Fibroblast of lung (primary cell): ENCODE data around the gene GDI2. TPM values are rescaled to one million over a fixed set of nuclear protein-coding genes. Genes with fewer than 3 reads are reported as not detected.

Experiments used
- DNase-seq, 2 donors: peaks; one replicate each; pipeline versions ENCODE4 v3.0.0 to v3.0.0-alpha.2; 2010; ENCODE audit warnings: low read depth in 2 of 2
- H2AFZ ChIP-seq: 2 replicates; pipeline ENCODE4 v1.5.1; 2012; ENCODE audit warnings: low read length, control low read depth, inconsistent platforms
- H3K27ac ChIP-seq: 2 replicates; pipeline ENCODE4 v1.5.1; 2011; ENCODE audit warnings: low read length, control low read depth; ENCODE audit not compliant: insufficient read depth
- H3K27me3 ChIP-seq: 2 replicates; pipeline ENCODE4 v1.5.1; 2011; ENCODE audit warnings: mild to moderate bottlenecking, low read length; ENCODE audit not compliant: control insufficient read depth, insufficient read depth
- H3K36me3 ChIP-seq: 2 replicates; pipeline ENCODE4 v1.5.1; 2011; ENCODE audit warnings: low read length; ENCODE audit not compliant: control insufficient read depth, insufficient read depth
- H3K4me1 ChIP-seq: 2 replicates; pipeline ENCODE4 v1.5.1; 2011; ENCODE audit warnings: low read length; ENCODE audit not compliant: control insufficient read depth, insufficient read depth; ENCODE audit errors: extremely low read depth
- H3K4me2 ChIP-seq: 2 replicates; pipeline ENCODE4 v1.5.1; 2011; ENCODE audit warnings: low read length, control low read depth; ENCODE audit not compliant: insufficient read depth; ENCODE audit errors: extremely low read depth
- H3K4me3 ChIP-seq, 4 experiments: fragments of 200-600 bp in 1 of 4; sonication (generic) in 1 of 4; replicated peaks in 1 of 4; 2 replicates each; pipeline ENCODE4 v1.5.1; 2011 to 2016; ENCODE audit warnings: low read length in 4 of 4, low read depth in 3 of 4, mild to moderate bottlenecking in 3 of 4, control low read depth in 2 of 4, inconsistent platforms in 1 of 4, mixed read lengths in 1 of 4; ENCODE audit not compliant: insufficient read depth in 1 of 4; ENCODE audit errors: control extremely low read depth in 1 of 4
- H3K79me2 ChIP-seq: 2 replicates; pipeline ENCODE4 v1.5.1; 2012; ENCODE audit warnings: mild to moderate bottlenecking, low read length, inconsistent platforms; ENCODE audit not compliant: control insufficient read depth, insufficient read depth
- H3K9ac ChIP-seq: 2 replicates; pipeline ENCODE4 v1.5.1; 2011; ENCODE audit warnings: mild to moderate bottlenecking, low read length, control low read depth; ENCODE audit not compliant: insufficient read depth
- H3K9me3 ChIP-seq: 2 replicates; pipeline ENCODE4 v1.5.1; 2012; ENCODE audit warnings: low read depth, low read length; ENCODE audit not compliant: control insufficient read depth, insufficient read depth
- H4K20me1 ChIP-seq: 2 replicates; pipeline ENCODE4 v1.5.1; 2011; ENCODE audit warnings: low read length; ENCODE audit not compliant: control insufficient read depth, insufficient read depth; ENCODE audit errors: extremely low read depth
- EZH2 ChIP-seq: IDR thresholded peaks from 2 replicates; pipeline ENCODE4 v1.5.1; 2012; ENCODE audit warnings: low read length, control low read depth, mild to moderate bottlenecking; ENCODE audit errors: missing control alignments
- polyA plus RNA-seq, 2 donors: library from polyadenylated mRNA; depleted of rRNA in 1 of 2; stranded (reverse) in 1 of 2; unstranded in 1 of 2; fragments of >200 nt; gene quantifications; 2 replicates each; pipeline ENCODE4 v1.2.1, GENCODE V29; 2011 to 2012; ENCODE audit warnings: missing spikeins in 1 of 2
- total RNA-seq: library from RNA; depleted of rRNA; stranded (reverse); fragments of >200 nt; gene quantifications from 2 replicates; pipeline ENCODE4 v1.2.1, GENCODE V29; 2014
- TF ChIP-seq, protein P1 (sequence below), 2 donors: IDR thresholded peaks in 1 of 2; conservative IDR thresholded peaks in 1 of 2; 1 replicate in 1 of 2; 2 replicates in 1 of 2; pipeline ENCODE4 v1.5.1; 2011 to 2012; ENCODE audit warnings: low read length in 2 of 2, control low read depth in 1 of 2, inconsistent platforms in 1 of 2, low read depth in 1 of 2, mild to moderate bottlenecking in 1 of 2

Gene GDI2
- total and polyA plus RNA-seq, 2 donors (not counting 1 experiment from before 2014, with no cell fraction given): 287 to 483 TPM

DNA sequence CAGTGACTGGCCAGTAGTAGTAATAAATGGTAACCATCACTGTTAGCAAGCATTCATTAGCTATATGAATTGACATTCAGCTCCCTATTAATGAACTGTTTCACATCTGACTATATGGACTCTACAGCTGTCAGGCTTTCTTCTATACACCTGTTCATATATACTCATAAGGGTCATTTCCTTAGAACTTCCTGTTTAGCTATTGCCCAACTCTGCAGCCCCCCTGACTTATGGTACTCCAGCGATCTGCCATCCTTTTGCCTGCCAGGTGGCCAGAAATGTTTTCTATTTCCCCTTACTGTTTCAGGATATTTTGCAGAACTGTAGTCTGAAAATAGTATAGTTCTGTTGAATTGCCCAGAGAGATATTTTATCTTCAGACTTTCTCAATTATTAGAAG lies 72.0 kb downstream of the GDI2 start:
- H3K4me3 ChIP-seq: no peak overlapping the region
- H3K9me3 ChIP-seq: no peaks in the 10 kb centered on the region
- no peak overlapping the region for H3K4me2 ChIP-seq
- H3K9ac ChIP-seq: no peak overlapping the region
- no peak overlapping the region for H2AFZ ChIP-seq
- no peaks in the 10 kb centered on the region for H3K4me1 ChIP-seq
- H3K27me3 ChIP-seq: no peaks in the 10 kb centered on the region
- H3K79me2 ChIP-seq: no peaks in the 10 kb centered on the region
- TF ChIP-seq, protein P1, sequence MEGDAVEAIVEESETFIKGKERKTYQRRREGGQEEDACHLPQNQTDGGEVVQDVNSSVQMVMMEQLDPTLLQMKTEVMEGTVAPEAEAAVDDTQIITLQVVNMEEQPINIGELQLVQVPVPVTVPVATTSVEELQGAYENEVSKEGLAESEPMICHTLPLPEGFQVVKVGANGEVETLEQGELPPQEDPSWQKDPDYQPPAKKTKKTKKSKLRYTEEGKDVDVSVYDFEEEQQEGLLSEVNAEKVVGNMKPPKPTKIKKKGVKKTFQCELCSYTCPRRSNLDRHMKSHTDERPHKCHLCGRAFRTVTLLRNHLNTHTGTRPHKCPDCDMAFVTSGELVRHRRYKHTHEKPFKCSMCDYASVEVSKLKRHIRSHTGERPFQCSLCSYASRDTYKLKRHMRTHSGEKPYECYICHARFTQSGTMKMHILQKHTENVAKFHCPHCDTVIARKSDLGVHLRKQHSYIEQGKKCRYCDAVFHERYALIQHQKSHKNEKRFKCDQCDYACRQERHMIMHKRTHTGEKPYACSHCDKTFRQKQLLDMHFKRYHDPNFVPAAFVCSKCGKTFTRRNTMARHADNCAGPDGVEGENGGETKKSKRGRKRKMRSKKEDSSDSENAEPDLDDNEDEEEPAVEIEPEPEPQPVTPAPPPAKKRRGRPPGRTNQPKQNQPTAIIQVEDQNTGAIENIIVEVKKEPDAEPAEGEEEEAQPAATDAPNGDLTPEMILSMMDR (conservative IDR thresholded peaks at IDR 0.05 in 1 of 2, IDR thresholded peaks at IDR 0.05 in 1 of 2; ENCODE audit: low read depth in 1 of 2, low read length in 2 of 2): no peak
- no peak for TF ChIP-seq EZH2
- H3K27ac ChIP-seq: no peak overlapping the region
- no peak for DNase-seq
- peaks cover 7% of the 10 kb centered on the region for H3K36me3 ChIP-seq
- H4K20me1 ChIP-seq: no peaks in the 10 kb centered on the region

DNA sequence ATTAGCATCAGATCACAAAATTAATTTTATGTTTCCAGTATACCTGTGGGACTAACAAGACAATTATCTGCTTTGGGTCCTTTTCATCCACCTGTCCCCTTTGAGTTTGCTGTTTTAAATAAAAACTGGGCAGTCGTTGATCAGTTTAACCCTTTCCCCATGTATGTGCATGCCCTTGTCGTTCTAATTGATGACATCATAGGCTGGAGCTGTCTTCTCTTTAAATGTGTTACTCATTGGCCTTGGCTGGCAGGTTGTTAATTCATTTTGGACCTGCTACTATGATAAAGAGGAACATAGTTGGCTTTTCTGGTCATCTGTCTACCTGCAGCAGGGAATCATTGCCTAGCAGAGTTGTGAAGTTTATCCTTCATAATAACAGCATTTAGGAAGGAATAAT lies 74.8 kb downstream of the GDI2 start:
- TF ChIP-seq, protein P1 (conservative IDR thresholded peaks at IDR 0.05 in 1 of 2, IDR thresholded peaks at IDR 0.05 in 1 of 2; ENCODE audit: low read depth in 1 of 2, low read length in 2 of 2): no peak
- no peak for TF ChIP-seq EZH2
- Histone ChIP-seq H3K9ac (no peak overlapping the region), H3K4me3 (no peak overlapping the region), H3K36me3 (peaks cover 2% of the 10 kb centered on the region), H3K27me3 (no peaks in the 10 kb centered on the region), H3K79me2 (no peaks in the 10 kb centered on the region), H3K9me3 (no peaks in the 10 kb centered on the region), H4K20me1 (no peaks in the 10 kb centered on the region), H3K4me2 (no peak overlapping the region), H3K4me1 (no peaks in the 10 kb centered on the region), H2AFZ (no peak overlapping the region), H3K27ac (no peak overlapping the region)
- no peak for DNase-seq

DNA sequence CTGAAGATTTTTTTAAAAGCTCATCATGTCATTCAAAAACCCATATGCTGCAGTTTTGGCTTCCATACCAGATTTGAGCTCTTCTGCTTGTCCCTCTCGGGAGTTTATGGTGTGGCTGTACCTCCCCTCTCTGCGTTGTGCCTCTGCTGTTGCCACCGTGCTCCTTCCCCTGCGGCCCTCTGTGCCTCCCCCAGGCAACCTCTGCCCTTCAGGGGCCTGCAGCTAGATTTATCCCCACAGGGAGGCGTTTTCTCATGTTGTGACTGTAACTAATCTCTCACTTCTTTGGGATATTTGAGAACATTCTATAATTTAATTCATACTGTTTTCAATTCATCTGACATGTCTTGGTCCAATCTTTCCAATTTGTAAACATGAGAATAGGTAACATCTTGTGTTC lies 75.9 kb downstream of the GDI2 start:
- H2AFZ ChIP-seq: no peak overlapping the region
- H3K4me2 ChIP-seq: no peak overlapping the region
- no peaks in the 10 kb centered on the region for H4K20me1 ChIP-seq
- H3K27me3 ChIP-seq: no peaks in the 10 kb centered on the region
- no peaks in the 10 kb centered on the region for H3K4me1 ChIP-seq
- no peak overlapping the region for H3K9ac ChIP-seq
- peaks cover 2% of the 10 kb centered on the region for H3K36me3 ChIP-seq
- TF ChIP-seq, protein P1 (conservative IDR thresholded peaks at IDR 0.05 in 1 of 2, IDR thresholded peaks at IDR 0.05 in 1 of 2; ENCODE audit: low read depth in 1 of 2, low read length in 2 of 2): no peak
- TF ChIP-seq EZH2: no peak
- no peaks in the 10 kb centered on the region for H3K79me2 ChIP-seq
- no peak for DNase-seq
- no peak overlapping the region for H3K27ac ChIP-seq
- H3K9me3 ChIP-seq: no peaks in the 10 kb centered on the region
- H3K4me3 ChIP-seq: no peak overlapping the region
